Right forelimb (tissue), 1 donor: Measurements from ENCODE around the gene PLCD3.

Experiments used
- DNase-seq: peaks from one replicate; pipeline ENCODE4 v3.0.0-alpha.2; 2018

Gene PLCD3

DNA sequence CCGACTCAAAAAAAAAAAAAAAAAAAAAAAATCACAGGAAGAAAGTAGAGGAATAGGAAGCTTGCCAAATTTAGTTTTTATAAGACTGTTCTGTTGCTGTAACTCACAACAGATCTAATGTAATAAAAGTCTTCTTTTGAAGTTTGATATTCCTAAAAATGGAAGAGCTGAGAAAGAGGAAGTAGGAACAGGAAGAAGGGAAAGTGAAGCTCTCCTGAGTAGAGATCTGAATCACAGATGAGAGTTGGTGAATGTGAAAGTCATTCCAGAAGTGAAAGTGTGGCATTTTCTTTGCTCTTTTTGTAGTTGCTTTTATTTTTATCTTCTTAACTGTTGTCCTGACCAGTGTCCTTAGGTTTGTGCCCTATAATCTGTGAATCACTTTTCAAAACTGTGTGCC is 69.1 kb downstream of the PLCD3 start:
- DNase-seq = no peak

DNA sequence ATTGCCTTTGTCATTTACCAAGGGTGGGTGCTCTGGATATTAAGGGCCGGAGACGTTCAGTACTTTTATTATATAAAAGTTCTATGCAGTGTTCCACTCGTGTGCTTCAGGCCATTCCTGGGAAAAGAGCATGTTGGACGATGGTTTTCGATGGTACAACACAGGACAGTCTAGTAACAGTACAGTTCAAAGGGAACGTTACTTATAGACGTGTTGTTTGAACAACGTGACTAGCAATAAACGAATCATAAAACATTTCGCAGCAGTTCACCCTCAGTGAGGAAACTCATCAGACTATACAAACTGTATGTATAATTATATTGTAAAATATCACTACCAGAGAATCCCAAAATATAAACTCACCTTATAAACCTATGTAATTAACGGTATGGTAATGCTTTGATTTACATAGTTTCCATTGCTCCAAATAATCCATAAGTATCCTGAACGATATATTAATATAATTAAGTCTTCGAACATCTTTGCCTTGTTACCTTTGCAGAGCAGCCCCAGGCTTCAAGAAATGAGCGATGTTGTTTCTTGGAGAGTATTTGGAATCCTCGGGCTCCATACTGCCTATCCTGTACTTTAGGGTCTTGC is 70.6 kb downstream of the PLCD3 start:
- DNase-seq = no peak

DNA sequence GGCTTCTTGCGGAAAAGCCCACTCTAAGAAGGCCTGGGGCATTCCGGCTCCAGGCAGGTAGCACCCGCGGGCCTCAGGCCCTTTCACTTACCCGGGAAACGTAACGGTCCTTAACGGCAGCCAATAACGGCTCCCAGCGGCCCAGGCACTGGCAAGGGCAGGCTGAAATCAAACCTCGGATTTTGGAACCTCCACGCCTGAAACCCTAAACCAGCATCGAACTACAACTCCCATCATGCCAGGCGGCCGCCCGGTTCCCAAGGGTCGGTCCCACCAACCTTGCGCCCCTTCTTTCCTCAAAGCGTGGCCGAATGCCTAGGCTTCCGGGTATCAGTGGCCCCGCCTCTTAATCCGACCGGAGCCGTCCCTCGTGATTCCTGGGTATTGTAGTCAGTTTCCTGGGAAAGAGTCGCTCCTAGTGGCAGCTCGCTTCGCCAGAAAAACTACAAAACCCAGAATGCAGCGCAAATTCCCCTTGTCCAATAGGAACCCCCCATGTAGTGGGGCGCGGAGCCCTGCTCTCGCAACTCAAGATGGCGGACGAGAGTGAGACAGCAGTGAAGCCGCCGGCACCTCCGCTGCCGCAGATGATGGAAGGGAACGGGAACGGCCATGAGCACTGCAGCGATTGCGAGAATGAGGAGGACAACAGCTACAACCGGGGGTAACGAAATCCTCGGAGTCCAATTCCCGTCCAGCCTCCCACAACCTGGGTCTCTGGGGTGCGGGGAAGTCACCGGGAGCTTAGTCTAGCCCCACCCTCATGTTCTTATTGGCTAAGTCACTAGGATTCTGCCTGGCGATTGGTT is 71.3 kb downstream of the PLCD3 start, which contains the start of gene NMT1:
Gene NMT1, plus strand, starts transcription at position 521 of the 809 bp plus-strand sequence. Its CDS starts 13 bp downstream, at position 534.
- peak; percentile 99 for DNase-seq

DNA sequence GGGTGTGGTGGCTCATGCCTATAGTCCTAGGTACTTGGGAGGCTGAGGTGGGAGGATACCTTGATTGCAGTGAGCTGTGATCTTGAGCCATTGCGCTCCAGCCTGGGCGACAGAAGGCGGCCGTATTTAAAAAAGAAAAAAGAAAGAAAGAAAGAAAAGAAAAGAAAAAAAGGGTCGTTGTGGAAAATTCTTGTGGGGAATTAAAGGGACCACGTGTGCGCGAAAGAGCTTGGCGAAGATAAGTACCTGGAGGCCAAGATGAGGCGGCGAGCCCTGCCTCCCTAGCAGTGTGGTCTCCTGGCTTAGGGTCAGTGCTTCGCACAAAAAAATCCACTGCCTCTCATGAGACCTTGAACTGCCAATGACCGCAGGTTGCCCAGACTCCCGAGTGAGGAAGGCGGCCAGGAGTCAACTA is 71.9 kb downstream of the PLCD3 start:
- no peak for DNase-seq
